NCI-H1092 (cell line): Measurements from ENCODE around the gene ATL1.
"Not testable (repeated sequence)": the region's sequence is repeated elsewhere in the genome, so short reads cannot be mapped to it uniquely, and the experiment has no call there.

Experiments
- DNase-seq: peaks from one replicate; lab custom pipeline; 2025; lab: John Stamatoyannopoulos, UW

The ATL1 gene

DNA sequence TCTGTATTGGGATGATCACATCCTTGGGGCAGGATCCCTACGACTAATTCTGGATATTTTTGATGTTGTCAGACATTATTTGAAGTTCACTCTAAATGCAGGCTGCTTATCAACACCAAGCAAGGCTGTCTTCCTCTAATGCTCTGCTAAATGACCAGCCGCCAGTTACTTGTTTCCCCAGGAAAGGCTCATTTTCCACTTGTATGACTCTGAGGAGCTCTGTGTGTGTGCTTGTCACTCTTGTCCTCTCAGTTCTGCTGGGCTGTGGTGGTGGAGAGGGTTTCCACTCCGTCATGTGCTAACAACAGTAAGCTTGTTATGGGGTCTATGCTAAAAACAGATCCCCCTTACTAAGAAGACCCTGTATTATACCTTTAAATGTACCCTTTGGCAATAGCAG lies 42.1 kb downstream of the ATL1 start:
- DNase-seq, result no peak

DNA sequence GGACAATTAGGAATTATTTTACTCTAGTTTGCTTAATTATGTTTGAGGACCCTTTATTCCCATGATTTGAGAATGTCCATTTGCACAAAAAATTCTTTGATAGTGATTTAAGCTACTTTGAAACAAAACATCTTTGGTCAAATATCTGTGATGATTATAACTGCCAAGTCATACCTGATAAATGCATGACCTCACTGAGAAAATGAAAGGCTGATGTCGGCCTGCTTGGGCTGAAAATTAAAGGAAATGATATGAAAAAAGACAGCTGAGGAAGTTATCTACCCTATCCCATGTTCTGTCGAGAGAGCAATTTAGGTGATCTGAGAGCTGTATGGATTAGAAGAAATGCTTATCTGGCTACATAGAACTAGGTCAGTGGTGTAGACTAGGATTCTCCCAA lies 43.6 kb downstream of the ATL1 start:
- no peak for DNase-seq

DNA sequence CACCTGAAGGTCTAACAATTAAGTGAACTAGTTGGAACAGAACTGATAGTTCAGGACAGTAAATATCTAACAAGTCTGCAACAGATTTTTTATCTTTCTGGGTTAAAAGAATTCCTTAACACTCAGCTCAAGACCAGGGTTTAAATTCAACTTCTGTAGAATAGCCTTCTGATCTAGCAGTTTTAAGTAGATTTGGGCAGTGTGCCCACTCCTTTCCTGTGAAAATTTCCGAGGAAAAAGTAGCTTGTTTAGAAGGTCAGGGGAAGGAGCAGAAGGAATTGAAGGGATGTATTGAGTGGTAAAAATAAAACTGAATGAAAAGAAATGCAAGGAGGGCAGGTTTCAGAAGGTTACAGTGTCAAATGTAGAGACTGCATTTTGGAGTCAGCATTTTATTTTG lies 45.8 kb downstream of the ATL1 start:
- DNase-seq, result no peak

DNA sequence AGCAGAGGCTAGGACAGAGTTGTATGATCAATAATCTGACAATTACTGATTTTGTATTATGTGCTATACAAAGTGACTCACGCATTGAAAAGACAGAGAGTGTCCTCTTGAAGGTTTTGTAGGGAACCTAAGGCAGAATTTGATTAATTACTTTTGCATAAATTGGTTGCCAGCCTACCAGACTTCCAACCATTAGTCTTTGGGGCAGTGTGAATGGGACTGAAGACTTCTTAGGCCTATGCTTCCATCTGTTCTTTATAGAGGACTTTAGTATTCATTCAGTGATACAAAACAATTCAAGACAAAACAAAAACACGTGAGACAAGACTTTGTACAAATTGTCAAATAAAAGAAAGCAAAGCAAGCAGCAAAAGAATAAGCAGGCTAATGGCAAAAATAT lies 46.5 kb downstream of the ATL1 start:
- no peak for DNase-seq

DNA sequence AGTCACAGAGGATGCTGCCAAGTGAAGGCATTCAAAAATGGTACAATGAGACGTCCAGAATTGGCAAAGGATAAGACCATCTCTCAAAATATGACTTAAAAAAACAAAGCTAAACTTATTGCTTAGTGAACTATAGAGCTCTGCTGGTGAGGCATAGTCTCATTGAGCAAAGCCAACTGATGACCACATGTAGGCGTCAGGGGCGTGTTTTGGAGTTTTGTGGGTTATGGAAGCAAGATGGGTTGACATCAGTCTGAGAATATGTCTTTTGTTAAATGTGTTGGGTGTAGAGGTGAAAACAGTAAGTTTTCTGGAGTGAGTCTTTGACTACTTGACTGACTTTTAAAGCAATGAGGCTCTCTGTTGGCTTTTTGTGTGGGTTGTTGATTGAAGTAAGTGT lies 47.2 kb downstream of the ATL1 start:
- DNase-seq, result no peak

DNA sequence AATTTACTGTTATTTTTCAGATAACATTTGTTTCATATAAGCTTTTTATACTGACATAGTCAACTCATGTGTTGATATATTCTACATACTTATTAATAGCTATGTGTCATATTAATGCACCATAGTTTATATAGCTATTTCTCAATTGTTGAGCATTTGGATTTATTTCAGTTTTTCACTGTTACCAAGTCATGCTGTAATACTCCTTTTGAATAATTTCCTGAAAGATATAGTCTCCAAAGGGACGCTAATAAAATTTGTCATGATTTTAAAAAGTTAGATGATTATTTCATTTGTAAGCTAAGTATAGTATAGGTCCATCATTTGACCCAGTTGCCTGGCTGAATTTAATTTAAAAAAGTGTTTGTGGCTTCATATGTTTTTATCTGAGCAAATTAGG lies 47.8 kb downstream of the ATL1 start:
- no peak for DNase-seq

DNA sequence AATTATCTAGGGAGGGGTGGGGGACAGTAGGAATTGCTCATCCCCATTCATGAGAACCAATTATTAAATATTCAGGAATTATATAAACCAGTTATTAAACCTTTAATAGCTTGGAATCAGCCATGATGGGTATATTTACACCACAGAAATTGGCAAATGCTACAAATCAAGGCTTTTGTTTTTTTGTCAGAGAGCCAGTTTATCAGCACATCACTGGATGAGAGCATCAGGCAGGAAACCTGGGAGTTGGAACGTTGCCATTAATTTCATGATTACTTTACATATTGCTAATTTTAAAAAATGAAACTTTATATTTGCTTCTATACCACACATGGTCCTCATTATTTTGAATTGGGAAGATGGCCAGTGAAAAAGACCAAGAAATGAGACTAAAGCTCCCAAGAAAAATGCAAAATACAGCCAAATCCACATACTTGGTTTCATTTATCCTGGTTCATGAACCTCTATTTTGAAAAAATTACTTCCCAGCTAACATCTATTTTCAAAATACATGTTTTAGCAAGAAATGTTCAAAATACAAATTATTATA lies 48.4 kb downstream of the ATL1 start:
- no peak for DNase-seq

DNA sequence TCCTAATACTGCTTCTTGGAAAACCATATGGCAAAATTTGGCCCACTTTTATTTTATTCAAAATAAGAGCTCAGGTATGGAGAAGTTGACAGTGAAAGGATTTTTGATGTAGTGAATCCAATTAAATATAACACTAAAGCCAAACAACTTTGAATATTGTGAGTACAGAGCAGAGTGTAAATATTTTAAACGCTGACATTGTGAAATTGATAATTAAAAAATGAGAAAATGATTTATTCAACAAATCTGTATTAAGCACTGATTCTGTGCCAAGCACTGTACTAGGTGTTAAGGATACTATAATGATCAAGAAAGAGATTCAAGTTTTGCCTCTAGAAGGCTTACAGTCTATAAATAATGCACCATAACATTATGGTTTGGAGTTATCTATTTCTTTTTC lies 50.5 kb downstream of the ATL1 start:
- DNase-seq, result no peak

DNA sequence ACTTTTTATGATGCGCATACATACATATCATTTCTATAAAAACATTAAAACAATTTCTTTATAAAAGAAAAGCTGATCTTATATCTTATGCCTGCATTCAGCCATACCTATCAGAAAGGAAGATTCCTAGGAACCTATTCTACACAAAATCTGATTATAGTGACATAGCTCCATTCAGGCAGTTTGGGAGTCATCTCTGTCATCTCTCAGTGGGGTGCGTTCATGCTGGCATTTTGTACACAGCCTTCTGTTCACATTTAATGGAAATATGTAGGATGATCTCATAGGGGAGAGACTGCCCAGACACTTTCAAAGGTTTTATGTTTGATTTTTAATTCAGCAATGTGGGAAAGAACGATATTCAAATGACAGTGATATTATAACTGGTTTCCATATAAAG lies 52.9 kb downstream of the ATL1 start:
- no peak for DNase-seq

DNA sequence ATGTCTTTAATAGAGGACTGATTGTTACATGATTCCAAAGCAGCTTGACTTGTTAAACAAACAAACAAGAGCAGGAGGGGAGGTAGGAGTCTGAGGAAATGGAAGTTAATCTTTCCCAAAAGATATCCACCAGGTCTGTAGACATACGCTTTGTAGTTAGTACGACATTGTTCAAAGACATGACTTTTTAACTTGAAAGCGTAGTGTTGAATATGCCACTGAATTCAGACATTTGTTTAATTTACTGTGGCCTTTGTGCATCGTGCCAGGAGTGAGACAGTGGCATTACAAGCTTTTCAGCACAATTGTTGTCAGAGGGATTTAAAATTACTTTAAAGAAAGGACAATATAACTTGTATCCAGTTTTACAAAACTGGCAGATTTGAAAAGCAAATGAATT lies 55.1 kb downstream of the ATL1 start:
- no peak for DNase-seq

DNA sequence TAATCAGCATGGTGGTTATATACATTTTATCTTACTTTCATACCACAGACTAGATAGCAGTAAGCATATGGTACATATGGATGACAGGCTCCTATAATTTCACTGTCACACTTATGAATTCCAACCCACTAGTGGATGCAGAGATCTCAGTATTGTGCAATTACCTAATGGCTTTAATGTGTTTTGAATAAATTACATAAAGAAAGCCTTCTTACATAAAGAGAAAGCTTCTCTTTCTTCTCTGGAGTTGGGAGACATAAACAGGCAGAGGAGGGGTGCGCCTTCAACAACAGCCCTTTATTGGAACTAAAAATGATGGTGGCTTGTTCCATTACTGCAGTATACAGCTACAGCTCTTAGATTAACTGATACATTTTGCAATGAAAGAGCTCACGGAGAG lies 55.6 kb downstream of the ATL1 start:
- no peak for DNase-seq

DNA sequence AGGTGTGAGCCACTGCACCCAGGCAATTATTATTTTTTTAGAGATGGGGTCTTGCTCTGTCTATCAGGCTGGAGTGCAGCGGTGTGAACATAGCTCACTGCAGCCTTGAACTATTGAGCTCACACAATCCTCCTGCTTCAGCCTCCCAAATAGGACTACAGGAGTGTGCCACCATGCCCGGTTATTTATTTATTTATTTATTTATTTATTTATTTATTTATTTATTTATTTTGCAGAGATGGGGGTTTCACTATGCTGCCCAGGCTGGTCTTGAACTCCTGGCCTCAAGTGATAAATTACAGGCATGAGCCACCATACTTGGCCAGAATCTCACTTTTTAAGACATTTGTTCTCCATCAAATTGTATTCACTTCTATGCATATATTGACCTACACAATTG lies 56.3 kb downstream of the ATL1 start:
- DNase-seq, result no peak

DNA sequence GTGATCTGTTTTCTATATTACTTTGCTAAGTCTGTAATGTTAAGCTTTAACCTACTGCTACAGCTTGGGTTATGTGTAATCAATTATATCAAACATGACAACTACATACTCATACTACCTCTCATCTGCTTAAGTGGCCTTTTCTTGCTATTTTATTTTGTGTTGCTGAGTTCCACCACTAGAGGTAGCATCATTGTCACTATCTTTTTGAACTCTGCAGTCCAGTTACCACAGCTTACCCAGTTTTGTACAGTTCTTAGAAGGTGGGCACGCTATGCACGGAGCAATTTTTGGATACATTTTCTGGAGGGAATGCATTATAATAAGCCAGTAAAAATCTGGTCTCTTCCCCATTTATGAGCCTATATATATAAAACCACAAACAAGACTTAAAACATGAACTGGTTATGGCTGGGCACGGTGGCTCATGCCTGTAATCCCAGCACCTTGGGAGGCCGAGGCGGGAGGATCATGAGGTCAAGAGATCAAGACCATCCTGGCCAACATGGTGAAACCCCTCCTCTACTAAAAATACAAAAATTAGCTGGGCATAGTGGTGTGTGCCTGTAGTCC lies 59.7 kb downstream of the ATL1 start:
- DNase-seq, result no peak

DNA sequence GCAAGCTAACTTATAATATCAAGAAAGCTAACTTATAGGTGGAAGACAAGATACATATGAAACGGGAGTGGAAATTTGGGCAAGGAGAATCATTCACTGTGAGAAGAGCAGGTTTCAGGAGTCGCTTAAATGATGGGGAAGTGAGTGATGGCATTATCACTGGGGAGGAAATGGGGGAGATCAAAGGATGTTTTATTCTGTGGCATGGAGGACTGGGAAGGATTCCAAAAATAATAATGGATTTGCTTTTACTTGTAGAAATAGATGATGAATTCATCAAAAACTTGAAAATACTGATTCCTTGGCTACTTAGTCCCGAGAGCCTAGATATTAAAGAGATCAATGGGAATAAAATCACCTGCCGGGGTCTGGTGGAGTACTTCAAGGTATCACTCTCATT lies 60.4 kb downstream of the ATL1 start:
- DNase-seq, result no peak

DNA sequence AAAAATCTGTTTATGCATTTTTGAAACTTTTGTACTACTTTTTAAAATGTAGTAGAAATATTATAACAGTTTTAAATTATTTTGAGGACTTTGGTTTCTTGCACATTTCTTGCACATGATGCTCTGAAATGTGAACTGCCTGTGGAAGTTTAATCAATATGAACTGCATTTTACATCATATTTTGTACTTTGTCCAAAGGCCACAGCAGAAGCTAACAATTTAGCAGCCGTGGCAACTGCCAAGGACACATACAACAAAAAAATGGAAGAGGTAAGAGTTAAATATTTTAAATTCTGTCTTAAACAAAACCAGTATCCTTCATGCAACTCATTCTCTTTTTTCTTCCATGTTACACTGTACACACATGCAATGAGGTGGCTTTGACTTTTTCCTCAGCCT lies 63.0 kb downstream of the ATL1 start:
- no peak for DNase-seq

DNA sequence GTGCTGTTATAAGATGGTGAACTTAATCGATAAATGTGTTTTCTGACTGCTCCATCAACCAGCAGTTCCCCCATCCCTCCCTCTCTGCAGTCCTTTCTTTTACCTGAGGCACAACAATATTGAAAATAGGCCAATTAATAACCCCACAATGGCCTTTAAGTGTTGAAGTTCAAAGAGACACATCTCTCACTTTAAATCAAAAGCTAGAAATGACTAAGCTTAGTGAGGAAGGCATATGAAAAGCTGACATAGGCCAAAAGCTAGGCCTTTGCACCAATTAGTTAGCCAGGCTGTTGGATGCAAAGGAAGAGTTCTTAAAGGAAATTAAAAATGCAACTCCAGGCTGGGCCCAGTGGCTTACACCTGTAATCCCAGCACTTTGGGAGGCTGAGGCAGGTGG lies 64.5 kb downstream of the ATL1 start:
- DNase-seq, result no peak

DNA sequence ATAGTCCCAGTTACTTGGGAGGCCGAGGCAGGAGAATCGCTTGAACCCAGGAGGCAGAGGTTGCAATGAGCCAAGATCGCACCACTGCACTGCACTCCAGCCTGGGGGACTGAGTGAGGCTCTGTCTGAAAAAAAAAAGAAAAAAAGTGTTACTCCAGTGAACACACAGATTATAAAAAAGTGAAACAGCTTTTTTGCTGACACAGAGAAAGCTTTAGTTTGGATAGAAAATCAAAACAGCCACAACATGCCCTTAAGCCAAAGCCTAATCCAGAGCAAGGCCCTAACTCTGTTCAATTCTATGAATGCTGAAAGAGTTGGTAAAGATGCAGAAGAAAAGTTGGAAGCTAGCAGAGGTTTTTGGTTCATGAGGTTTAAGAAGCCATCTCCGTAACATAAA lies 65.0 kb downstream of the ATL1 start:
- DNase-seq, result not testable (repeated sequence)

DNA sequence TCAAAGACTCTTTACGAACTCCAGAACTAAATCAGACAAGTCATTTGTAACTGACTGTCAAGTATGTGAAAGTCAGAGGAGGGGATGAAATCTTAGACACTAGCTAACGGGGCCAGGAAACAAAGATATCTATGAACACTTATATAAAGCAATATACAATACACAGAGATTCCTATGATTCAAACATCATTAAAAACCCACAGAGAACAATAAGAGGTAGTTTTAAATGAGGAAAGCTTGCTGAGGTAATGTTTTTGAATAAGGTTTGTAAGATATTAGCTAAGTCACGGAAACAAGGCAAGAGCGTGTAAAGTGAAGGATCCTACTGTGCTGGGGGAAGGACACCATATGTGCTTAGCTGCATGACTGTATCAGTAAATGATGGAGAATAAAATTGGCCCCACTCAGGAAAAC lies 71.5 kb downstream of the ATL1 start:
- no peak for DNase-seq

DNA sequence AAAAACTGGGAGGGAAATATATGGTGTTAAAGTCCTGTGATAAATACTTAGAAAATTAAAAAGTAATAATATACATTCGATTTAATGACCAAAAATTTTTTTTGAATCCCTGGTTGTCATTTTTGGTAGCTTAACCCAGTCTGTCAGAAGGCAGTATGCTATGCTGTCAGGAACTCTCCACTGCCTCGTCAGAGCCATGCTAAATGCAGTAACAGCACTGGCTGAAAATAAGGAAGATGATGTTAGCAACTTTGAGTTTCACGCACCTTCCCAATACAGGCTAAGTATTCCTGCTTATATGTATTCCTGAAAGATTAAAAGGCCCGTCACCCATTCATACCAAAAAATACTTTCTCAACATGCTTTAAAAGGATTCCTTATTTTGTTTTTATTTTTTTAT lies 74.0 kb downstream of the ATL1 start:
- DNase-seq, result no peak

DNA sequence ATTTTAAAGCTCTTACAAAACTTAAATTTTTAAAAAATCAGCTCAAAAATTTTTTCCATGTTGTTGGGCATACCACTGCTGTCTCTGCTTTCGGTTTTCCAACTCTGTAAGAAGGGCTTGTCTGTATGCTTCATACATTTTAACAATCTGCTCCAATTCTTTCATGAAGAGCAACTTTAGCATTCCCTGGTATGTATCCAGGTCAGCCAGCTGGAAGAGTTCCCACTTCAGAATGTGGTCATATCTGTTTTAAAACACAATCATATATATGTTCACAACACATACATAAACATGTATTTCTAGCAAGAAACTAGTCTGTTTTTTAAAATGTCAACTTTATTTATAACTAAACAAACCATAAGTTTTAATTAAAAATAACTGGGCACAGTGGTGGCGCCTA lies 75.2 kb downstream of the ATL1 start:
- no peak for DNase-seq

DNA sequence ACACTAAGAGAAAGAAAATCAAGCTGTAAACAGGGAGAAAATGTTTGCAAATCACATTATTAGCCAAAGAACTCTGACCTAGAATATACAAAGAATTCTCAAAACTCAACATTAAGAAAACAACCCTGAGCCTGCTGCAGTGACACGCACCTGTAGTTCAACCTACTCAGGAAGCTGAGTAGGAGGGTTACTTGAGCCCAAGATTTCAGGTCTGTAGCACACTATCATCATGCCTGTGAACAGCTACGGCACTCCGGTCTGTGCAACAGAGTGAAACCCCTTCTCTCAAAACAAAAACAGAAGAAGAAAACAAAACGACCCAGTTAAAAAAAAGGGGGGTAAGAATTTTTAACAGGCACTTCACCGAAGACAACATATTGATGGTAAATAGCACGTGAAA lies 87.3 kb downstream of the ATL1 start:
- no peak for DNase-seq

DNA sequence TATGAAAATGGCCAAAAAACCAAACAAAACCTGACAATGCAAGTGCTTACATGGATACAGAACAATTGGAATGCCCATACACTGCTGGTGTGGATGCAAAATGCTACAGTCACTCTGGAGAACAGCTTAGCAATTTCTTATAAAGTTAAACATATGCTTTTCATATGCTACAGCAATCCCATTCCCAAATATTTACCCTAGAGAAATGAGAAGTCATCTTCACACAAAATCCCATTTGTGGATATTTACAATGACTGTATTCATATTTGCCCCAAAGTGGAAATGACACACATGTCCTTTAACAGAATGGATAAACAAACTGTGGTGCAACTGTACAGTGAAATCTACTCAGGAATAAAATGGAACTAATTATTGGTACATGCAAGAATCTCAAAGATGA lies 87.8 kb downstream of the ATL1 start:
- DNase-seq, result no peak

DNA sequence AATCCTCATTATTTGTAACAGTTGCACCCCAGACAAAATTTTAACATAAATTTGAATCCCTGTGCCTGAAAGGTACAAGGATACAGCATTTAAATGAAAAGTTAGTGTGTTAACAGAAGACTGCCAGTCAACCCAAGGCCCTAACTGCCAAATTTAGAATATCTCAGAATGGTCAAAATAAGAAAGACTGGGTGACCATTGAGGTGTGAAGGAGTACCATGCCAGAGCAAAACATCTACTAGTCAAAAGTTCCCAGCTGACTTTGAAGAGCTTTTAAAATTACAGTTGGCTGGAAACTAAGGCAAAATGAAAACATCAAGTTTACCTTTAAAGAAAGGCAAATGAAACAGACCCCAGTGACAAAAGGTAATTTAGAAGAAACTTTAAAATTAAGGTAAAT lies 89.7 kb downstream of the ATL1 start:
- DNase-seq, result no peak

DNA sequence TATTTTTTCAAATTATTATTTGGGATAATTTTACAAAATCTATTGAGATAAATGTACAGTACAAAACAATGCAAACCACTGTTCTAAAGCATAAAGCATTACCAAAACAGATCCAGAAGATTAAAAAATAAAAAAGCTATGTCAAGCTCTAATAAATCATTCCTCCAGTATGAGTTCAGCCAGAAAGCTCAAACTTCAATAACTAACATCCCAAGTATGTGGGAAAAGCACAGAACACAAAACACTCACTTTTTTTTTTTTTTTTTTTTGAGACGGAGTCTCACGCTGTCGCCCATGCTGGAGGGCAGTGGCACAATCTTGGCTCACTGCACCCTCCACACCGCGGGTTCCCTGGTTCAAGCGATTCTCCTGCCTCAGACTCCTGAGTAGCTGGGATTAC lies 96.8 kb downstream of the ATL1 start:
- no peak for DNase-seq

DNA sequence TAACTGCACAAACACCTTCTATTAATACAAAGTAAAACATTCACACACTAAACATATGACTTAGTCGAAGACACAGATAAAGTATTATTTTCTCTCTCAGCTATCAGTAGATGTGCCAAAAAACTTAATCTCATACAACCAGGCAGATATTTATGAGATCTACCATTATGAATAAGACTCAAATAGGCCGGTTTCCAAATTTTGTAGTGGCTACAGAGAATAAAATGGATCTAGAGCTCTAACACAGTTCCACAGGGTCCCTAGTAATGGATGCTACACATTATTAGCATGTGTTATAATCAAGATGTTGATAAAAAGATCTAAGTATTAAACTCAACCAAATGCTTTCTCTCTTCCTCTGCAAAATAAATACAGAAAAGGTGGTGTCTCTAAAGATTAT lies 97.8 kb downstream of the ATL1 start:
- no peak for DNase-seq
